Testis (tissue), 2 donors: ENCODE results near the gene CCNL2.
"Not testable (repeated sequence)": the region's sequence is repeated elsewhere in the genome, so short reads cannot be mapped to it uniquely, and the experiment has no call there.

Experiments
- POLR2A ChIP-seq: fragments of 450-650 bp; IDR thresholded peaks from one replicate; pipeline ENCODE4 v1.6.1; 2017; ENCODE audit warnings: antibody characterized with exemption, mild to moderate bottlenecking, moderate library complexity
- TF ChIP-seq, protein P1 (sequence below), 3 experiments: fragments of 450-650 bp in 2 of 3; fragments of 200-600 bp in 1 of 3; sonication (generic) in 1 of 3; IDR thresholded peaks; one replicate each; pipeline ENCODE4 v1.5.1; 2016 to 2019; ENCODE audit warnings: antibody characterized with exemption in 3 of 3, mild to moderate bottlenecking in 2 of 3, moderate library complexity in 1 of 3

- TF ChIP-seq, protein P1, sequence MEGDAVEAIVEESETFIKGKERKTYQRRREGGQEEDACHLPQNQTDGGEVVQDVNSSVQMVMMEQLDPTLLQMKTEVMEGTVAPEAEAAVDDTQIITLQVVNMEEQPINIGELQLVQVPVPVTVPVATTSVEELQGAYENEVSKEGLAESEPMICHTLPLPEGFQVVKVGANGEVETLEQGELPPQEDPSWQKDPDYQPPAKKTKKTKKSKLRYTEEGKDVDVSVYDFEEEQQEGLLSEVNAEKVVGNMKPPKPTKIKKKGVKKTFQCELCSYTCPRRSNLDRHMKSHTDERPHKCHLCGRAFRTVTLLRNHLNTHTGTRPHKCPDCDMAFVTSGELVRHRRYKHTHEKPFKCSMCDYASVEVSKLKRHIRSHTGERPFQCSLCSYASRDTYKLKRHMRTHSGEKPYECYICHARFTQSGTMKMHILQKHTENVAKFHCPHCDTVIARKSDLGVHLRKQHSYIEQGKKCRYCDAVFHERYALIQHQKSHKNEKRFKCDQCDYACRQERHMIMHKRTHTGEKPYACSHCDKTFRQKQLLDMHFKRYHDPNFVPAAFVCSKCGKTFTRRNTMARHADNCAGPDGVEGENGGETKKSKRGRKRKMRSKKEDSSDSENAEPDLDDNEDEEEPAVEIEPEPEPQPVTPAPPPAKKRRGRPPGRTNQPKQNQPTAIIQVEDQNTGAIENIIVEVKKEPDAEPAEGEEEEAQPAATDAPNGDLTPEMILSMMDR (IDR thresholded peaks at IDR 0.05), result not testable (repeated sequence)
- not testable (repeated sequence) for TF ChIP-seq POLR2A
These were observed 13.3 kb upstream of the CCNL2 start for GRCh38 chr1:1412311-1412902.
